Thyroid gland (tissue), 4 donors: ENCODE results near the gene OXCT2.

ENCODE experiments used
- POLR2A ChIP-seq, 2 donors: fragments of 450-650 bp; IDR thresholded peaks; one replicate each; pipeline ENCODE4 v1.6.1; 2017; ENCODE audit warnings: antibody characterized with exemption in 2 of 2, mild to moderate bottlenecking in 2 of 2, moderate library complexity in 1 of 2
- TF ChIP-seq, protein P1 (sequence below), 6 experiments: fragments of 200-600 bp in 3 of 6; fragments of 450-650 bp in 3 of 6; sonication (generic) in 3 of 6; IDR thresholded peaks; one replicate each; pipeline ENCODE4 v1.5.1; 2016 to 2019; ENCODE audit warnings: antibody characterized with exemption in 6 of 6, mild to moderate bottlenecking in 2 of 6, inconsistent platforms in 1 of 6, moderate library complexity in 1 of 6

DNA sequence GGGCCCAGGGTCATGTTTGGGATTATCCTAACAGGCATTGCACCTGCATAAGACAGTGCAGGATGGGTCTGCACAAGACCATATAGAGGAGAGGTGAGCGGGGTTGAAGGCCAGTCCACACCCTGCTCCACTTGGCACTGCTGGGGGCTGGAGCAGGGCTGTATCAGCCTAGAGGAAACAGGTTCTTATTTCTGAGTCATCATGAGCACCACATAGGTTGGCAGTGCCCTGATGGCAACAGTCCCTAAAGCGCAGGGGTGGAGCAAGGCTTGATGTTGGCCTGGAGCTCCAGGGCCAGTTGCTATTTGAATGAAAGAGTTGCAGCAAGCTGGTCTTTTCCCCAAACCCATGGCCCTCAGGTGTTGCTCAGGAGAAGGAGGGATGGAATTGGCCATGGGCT is 47.3 kb upstream of the OXCT2 start:
- TF ChIP-seq, protein P1, sequence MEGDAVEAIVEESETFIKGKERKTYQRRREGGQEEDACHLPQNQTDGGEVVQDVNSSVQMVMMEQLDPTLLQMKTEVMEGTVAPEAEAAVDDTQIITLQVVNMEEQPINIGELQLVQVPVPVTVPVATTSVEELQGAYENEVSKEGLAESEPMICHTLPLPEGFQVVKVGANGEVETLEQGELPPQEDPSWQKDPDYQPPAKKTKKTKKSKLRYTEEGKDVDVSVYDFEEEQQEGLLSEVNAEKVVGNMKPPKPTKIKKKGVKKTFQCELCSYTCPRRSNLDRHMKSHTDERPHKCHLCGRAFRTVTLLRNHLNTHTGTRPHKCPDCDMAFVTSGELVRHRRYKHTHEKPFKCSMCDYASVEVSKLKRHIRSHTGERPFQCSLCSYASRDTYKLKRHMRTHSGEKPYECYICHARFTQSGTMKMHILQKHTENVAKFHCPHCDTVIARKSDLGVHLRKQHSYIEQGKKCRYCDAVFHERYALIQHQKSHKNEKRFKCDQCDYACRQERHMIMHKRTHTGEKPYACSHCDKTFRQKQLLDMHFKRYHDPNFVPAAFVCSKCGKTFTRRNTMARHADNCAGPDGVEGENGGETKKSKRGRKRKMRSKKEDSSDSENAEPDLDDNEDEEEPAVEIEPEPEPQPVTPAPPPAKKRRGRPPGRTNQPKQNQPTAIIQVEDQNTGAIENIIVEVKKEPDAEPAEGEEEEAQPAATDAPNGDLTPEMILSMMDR (IDR thresholded peaks at IDR 0.05): no peak
- TF ChIP-seq POLR2A (IDR thresholded peaks at IDR 0.05): no peak
